Breast epithelium (tissue), 4 donors: ENCODE measurements around the gene CEP89. TPM values are rescaled to one million over a fixed set of nuclear protein-coding genes. Genes with fewer than 3 reads are reported as not detected.
"Not testable (repeated sequence)": the region's sequence is repeated elsewhere in the genome, so short reads cannot be mapped to it uniquely, and the experiment has no call there.

Source experiments
- DNase-seq, 2 donors: peaks; one replicate each; pipeline ENCODE4 v3.0.0-alpha.2; 2019; ENCODE audit warnings: low spot score in 2 of 2
- H3K27ac ChIP-seq, 2 donors: fragments of 200-600 bp; sonication (generic) in 1 of 2; one replicate each; pipeline ENCODE4 v1.5.1; 2016 to 2019; ENCODE audit warnings: mild to moderate bottlenecking in 1 of 2
- H3K27me3 ChIP-seq, 2 donors: fragments of 200-600 bp; sonication (generic) in 1 of 2; one replicate each; pipeline versions ENCODE4 v1.5.1 to v1.6.0; 2017 to 2019; ENCODE audit warnings: control low read depth in 1 of 2, mild to moderate bottlenecking in 1 of 2
- H3K36me3 ChIP-seq: fragments of 200-600 bp; one replicate; pipeline ENCODE4 v1.5.1; 2019
- H3K4me1 ChIP-seq, 2 donors: fragments of 200-600 bp; sonication (generic); one replicate each; pipeline ENCODE4 v1.5.1; 2016 to 2019; ENCODE audit warnings: control low read depth in 1 of 2
- H3K4me3 ChIP-seq, 3 donors: fragments of 200-600 bp; sonication (generic); 1 replicate in 2 of 3; 2 replicates in 1 of 3; pipeline ENCODE4 v1.5.1; 2016 to 2019; ENCODE audit warnings: mild to moderate bottlenecking in 3 of 3, moderate library complexity in 2 of 3
- H3K9me3 ChIP-seq, 2 donors: fragments of 200-600 bp; sonication (generic) in 1 of 2; one replicate each; pipeline ENCODE4 v1.5.1; 2016 to 2019; ENCODE audit warnings: control low read depth in 1 of 2
- POLR2A ChIP-seq: fragments of 450-650 bp; IDR thresholded peaks from one replicate; pipeline ENCODE4 v1.6.1; 2016; ENCODE audit warnings: antibody characterized with exemption, mild to moderate bottlenecking, moderate library complexity
- POLR2AphosphoS5 ChIP-seq, 3 donors: sonication (generic); formaldehyde crosslinking; IDR thresholded peaks; one replicate each; pipeline ENCODE4 v1.6.1; 2017; ENCODE audit warnings: antibody characterized with exemption in 3 of 3
- intact Hi-C: fragments of 100-400 bp; cut with DNase I; formaldehyde crosslinking; loops from one replicate; pipeline ENCODE4 v1.15.1; 2023; ENCODE audit warnings: low total_unique reads
- total RNA-seq, 3 donors: library from RNA; depleted of rRNA; stranded (reverse); fragments of >200 nt; gene quantifications; one replicate each; pipeline ENCODE4 v1.1.0, GENCODE V29; 2016
- TF ChIP-seq, protein P1 (sequence below), 3 donors: fragments of 450-650 bp; IDR thresholded peaks; one replicate each; pipeline ENCODE4 v1.5.1; 2016 to 2017; ENCODE audit warnings: antibody characterized with exemption in 3 of 3, mild to moderate bottlenecking in 3 of 3, moderate library complexity in 3 of 3

CEP89 gene
- total RNA-seq, 3 donors from 2014 or later: 9.3 to 17.4 (median 16.7) TPM

GRCh38 chr19:32837531-32837930 lies 134.2 kb downstream of the CEP89 start:
- no peaks in the 10 kb centered on the region for H3K36me3 ChIP-seq
- no peak overlapping the region for H3K27ac ChIP-seq
- intact Hi-C loops: no loop called here
- no peak for TF ChIP-seq POLR2AphosphoS5 (IDR thresholded peaks at IDR 0.05)
- TF ChIP-seq, protein P1, sequence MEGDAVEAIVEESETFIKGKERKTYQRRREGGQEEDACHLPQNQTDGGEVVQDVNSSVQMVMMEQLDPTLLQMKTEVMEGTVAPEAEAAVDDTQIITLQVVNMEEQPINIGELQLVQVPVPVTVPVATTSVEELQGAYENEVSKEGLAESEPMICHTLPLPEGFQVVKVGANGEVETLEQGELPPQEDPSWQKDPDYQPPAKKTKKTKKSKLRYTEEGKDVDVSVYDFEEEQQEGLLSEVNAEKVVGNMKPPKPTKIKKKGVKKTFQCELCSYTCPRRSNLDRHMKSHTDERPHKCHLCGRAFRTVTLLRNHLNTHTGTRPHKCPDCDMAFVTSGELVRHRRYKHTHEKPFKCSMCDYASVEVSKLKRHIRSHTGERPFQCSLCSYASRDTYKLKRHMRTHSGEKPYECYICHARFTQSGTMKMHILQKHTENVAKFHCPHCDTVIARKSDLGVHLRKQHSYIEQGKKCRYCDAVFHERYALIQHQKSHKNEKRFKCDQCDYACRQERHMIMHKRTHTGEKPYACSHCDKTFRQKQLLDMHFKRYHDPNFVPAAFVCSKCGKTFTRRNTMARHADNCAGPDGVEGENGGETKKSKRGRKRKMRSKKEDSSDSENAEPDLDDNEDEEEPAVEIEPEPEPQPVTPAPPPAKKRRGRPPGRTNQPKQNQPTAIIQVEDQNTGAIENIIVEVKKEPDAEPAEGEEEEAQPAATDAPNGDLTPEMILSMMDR (IDR thresholded peaks at IDR 0.05): no peak
- TF ChIP-seq POLR2A: no peak
- no peaks in the 10 kb centered on the region for H3K27me3 ChIP-seq
- H3K4me1 ChIP-seq: no peaks in the 10 kb centered on the region
- peaks cover 10 to 17% of the 10 kb centered on the region in 2 donors for H3K9me3 ChIP-seq
- H3K4me3 ChIP-seq: no peak overlapping the region
- DNase-seq: no peak

GRCh38 chr19:32833388-32833787 lies 138.4 kb downstream of the CEP89 start:
- H3K4me1 ChIP-seq, DNase-seq, H3K27me3 ChIP-seq, H3K4me3 ChIP-seq, intact Hi-C loops, H3K9me3 ChIP-seq, H3K36me3 ChIP-seq, H3K27ac ChIP-seq: not testable (repeated sequence)

DNA sequence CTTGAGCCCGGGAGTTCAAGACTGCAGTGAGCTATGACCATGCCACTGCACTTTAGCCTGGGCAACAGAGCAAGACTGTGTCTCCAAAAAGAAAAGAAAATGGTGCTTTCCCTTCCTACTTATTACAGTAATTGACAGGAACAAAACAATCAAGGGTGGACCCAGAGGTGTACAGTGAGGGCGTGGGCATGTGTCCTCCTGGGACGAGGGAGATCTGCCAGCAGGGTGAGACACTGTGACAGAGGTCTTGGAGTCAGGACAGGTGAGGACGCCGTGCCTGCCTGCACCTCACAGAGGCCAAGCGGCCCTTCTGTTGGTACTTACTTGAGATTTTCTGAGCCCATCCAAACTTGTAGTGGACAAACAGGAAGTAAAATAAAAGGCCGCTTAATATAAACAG lies 138.9 kb downstream of the CEP89 start:
- H3K9me3 ChIP-seq, H3K27ac ChIP-seq, H3K4me3 ChIP-seq, H3K4me1 ChIP-seq, intact Hi-C loops, DNase-seq, H3K27me3 ChIP-seq, H3K36me3 ChIP-seq: not testable (repeated sequence)

DNA sequence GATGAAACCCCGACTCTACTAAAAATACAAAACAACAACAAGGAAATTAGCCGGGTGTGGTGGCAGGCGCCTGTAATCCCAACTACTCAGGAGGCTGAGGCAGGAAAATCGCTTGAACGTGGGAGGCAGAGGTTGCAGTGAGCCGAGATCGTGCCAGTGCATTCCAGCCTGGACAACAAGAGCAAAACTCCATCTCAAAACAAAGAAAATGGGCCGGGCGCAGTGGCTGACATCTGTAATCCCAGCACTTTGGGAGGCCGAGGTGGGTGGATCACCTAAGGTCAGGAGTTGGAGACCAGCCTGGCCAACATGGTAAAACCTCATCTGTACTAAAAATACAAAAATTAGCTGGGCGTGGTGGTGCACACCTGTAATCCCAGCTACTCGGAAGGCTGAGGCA lies 139.7 kb downstream of the CEP89 start:
- intact Hi-C loops, H3K9me3 ChIP-seq, H3K4me1 ChIP-seq, H3K27ac ChIP-seq, H3K4me3 ChIP-seq, H3K27me3 ChIP-seq, DNase-seq, H3K36me3 ChIP-seq: not testable (repeated sequence)

- Histone ChIP-seq H3K27me3 (no peaks in the 10 kb centered on the region), H3K9me3 (no peaks in the 10 kb centered on the region), H3K4me3 (no peak overlapping the region), H3K27ac (no peak overlapping the region), H3K36me3 (no peaks in the 10 kb centered on the region), H3K4me1 (no peaks in the 10 kb centered on the region)
- no peak for DNase-seq
- intact Hi-C loops: no loop called here
- TF ChIP-seq, protein P1 (IDR thresholded peaks at IDR 0.05): no peak
- TF ChIP-seq POLR2A (no peak), POLR2AphosphoS5 (IDR thresholded peaks at IDR 0.05) (no peak)
Observed at GRCh38 chr19:32831611-32832010, 140.1 kb downstream of the CEP89 start.

GRCh38 chr19:32830231-32831014 lies 141.3 kb downstream of the CEP89 start:
- intact Hi-C loops: no loop called here
- no peaks in the 10 kb centered on the region for H3K27me3 ChIP-seq
- no peak for TF ChIP-seq POLR2AphosphoS5 (IDR thresholded peaks at IDR 0.05)
- TF ChIP-seq POLR2A: no peak
- TF ChIP-seq, protein P1 (IDR thresholded peaks at IDR 0.05): no peak
- no peaks in the 10 kb centered on the region for H3K4me1 ChIP-seq
- H3K9me3 ChIP-seq: no peaks in the 10 kb centered on the region
- H3K36me3 ChIP-seq: no peaks in the 10 kb centered on the region
- DNase-seq: no peak
- no peak overlapping the region for H3K4me3 ChIP-seq
- H3K27ac ChIP-seq: no peak overlapping the region
